Heart left ventricle (tissue), 13 donors: ENCODE measurements around the gene PLA2G4B.

Source experiments
- CTCF ChIP-seq, 12 donors: fragments of 200-600 bp; sonication (generic) in 4 of 12; IDR thresholded peaks; one replicate each; pipeline versions ENCODE4 v1.5.0 to v1.8.0; 2018 to 2022; ENCODE audit warnings: antibody characterized with exemption in 12 of 12, mild to moderate bottlenecking in 5 of 12
- POLR2A ChIP-seq, 2 donors: fragments of 450-650 bp; IDR thresholded peaks; one replicate each; pipeline ENCODE4 v1.6.1; 2017; ENCODE audit warnings: antibody characterized with exemption in 2 of 2, mild to moderate bottlenecking in 2 of 2, moderate library complexity in 2 of 2
- donor health status: ischemic (EF 13 %, LVEDD 7.1; RV severe dilation, severe dysfunction).
- donor health status: DM: no; HTN: yes; CAD: no.
- donor health status: DM: no; HTN: no; CAD: no.
- donor health status: ischemic (EF 25% LVEDD 6.9; RV normal size, moderate dysfunction).
- donor health status: ischemic (EF 25% LVEDD 5.7; RV mildly dilated, moderate dysfunction).
- donor health status: ischemic (EF 35%, LVEDD 5.7; RV mildly dilated, moderate dysfunction).
- donor health status: nonischemic (EF 11% LVEDD 7.7; RV severe dilation, severe dysfunction).
- donor health status: DM: yes; HTN: yes; CAD: no.
- donor health status: PGD.
- donor health status: ischemic (EF 29% LVEDD 5.4; RV normal size, mild dysfunction).
- donor health status: nonischemic (EF 23%, LVEDD 6.1; RV moderate dilation, normal function).

GRCh38 chr15:41801185-41801584, 37.5 kb upstream of the PLA2G4B start:
- TF ChIP-seq POLR2A (IDR thresholded peaks at IDR 0.05) (no peak), CTCF (IDR thresholded peaks at IDR 0.05) (no peak)
